Stimulated activated CD4-positive, alpha-beta T cell treated with anti-CD3 and anti-CD28 coated beads, Interleukin-2, amount 100 ng/mL, for 48 hours (primary cell): ENCODE results near the gene C6orf47.

Source experiments
- DNase-seq, 2 donors: peaks; one replicate each; pipeline ENCODE4 v3.0.0-alpha.2; 2020

The C6orf47 gene

GRCh38 chr6:31659649-31660380 lies 763 bp downstream of the C6orf47 start:
- DNase-seq, result peak in 1 of 2 donors; percentile 18

GRCh38 chr6:31658983-31659648 lies 1.5 kb downstream of the C6orf47 start:
- DNase-seq, result no peak

- no peak for DNase-seq
Observed at GRCh38 chr6:31658158-31658688, 2.4 kb downstream of the C6orf47 start.

GRCh38 chr6:31657406-31658157 lies 3.0 kb downstream of the C6orf47 start:
- DNase-seq, result no peak

GRCh38 chr6:31655349-31656237 lies 5.0 kb downstream of the C6orf47 start, which contains the start of gene APOM:
Gene APOM (plus strand): TSS chr6:31655894. CDS start chr6:31655967, 73 bp downstream.
- DNase-seq, result no peak

- no peak for DNase-seq
Observed at GRCh38 chr6:31654574-31655348, 5.8 kb downstream of the C6orf47 start.

GRCh38 chr6:31652925-31653724 lies 7.5 kb downstream of the C6orf47 start:
- peak in 1 of 2 donors; percentile 22 for DNase-seq

GRCh38 chr6:31651602-31652191 lies 8.9 kb downstream of the C6orf47 start:
- DNase-seq, result no peak

GRCh38 chr6:31645325-31645724 lies 15.3 kb downstream of the C6orf47 start:
- no peak for DNase-seq

GRCh38 chr6:31643818-31644454 lies 16.6 kb downstream of the C6orf47 start:
- no peak for DNase-seq

GRCh38 chr6:31642798-31643570 lies 17.6 kb downstream of the C6orf47 start:
- no peak for DNase-seq

- no peak for DNase-seq
Observed at GRCh38 chr6:31641370-31641769, 19.2 kb downstream of the C6orf47 start.

GRCh38 chr6:31640612-31641011 lies 20.0 kb downstream of the C6orf47 start:
- no peak for DNase-seq

GRCh38 chr6:31639449-31639861 lies 21.1 kb downstream of the C6orf47 start:
- no peak for DNase-seq

- DNase-seq, result no peak
Observed at GRCh38 chr6:31639043-31639442, 21.5 kb downstream of the C6orf47 start.

GRCh38 chr6:31636698-31637596 lies 23.6 kb downstream of the C6orf47 start:
- DNase-seq, result no peak

GRCh38 chr6:31634969-31635575 lies 25.5 kb downstream of the C6orf47 start:
- DNase-seq, result no peak
